A673 (cell line): ENCODE data around the gene UPP1. TPM values are rescaled to one million over a fixed set of nuclear protein-coding genes. Genes with fewer than 3 reads are reported as not detected.

ENCODE experiments used
- BruUV-seq: library from RNA; stranded (reverse); fragments of 400-500 nt; replicated peaks from 2 replicates; lab custom pipeline; 2021; lab: Mats Ljungman, UMichigan
- CTCF ChIA-PET: fragments of 300-600 bp; sonication (Branson Sonifier 250); formaldehyde crosslinking; loops from one replicate; lab custom pipeline; 2022; ENCODE audit warnings: antibody characterized with exemption; lab: Charles Lee
- POLR2A ChIA-PET: fragments of 300-600 bp; sonication (Branson Sonifier 250); formaldehyde crosslinking; loops from one replicate; lab custom pipeline; 2022; ENCODE audit warnings: antibody characterized with exemption; ENCODE audit not compliant: low non-redundant PET; lab: Charles Lee
- DNase-seq: peaks from one replicate; pipeline ENCODE4 v3.0.0-alpha.2; 2015; ENCODE audit warnings: low spot score
- H3K27ac ChIP-seq: fragments of 200-600 bp; sonication (generic); 2 replicates; pipeline ENCODE4 v1.5.1; 2016; ENCODE audit warnings: mixed run types, low read depth, mild to moderate bottlenecking, mixed read lengths, antibody characterized with exemption, low read length; ENCODE audit not compliant: poor library complexity, severe bottlenecking
- H3K27me3 ChIP-seq: fragments of 200-600 bp; sonication (generic); replicated peaks from 2 replicates; pipeline ENCODE4 v1.6.1; 2017; ENCODE audit warnings: mixed run types, low read depth, mild to moderate bottlenecking, mixed read lengths, antibody characterized with exemption, low read length; ENCODE audit not compliant: insufficient read depth, poor library complexity
- H3K36me3 ChIP-seq: fragments of 200-600 bp; sonication (generic); 2 replicates; pipeline ENCODE4 v1.6.1; 2016; ENCODE audit warnings: mixed run types, mild to moderate bottlenecking, mixed read lengths, antibody characterized with exemption, low read length; ENCODE audit not compliant: insufficient read depth, poor library complexity, severe bottlenecking
- H3K4me1 ChIP-seq: fragments of 200-600 bp; sonication (generic); 2 replicates; pipeline ENCODE4 v1.6.1; 2017; ENCODE audit warnings: mixed run types, mild to moderate bottlenecking, mixed read lengths, antibody characterized with exemption, low read length; ENCODE audit not compliant: insufficient read depth, poor library complexity, severe bottlenecking
- H3K4me3 ChIP-seq: fragments of 200-600 bp; sonication (generic); 2 replicates; pipeline ENCODE4 v1.5.1; 2016; ENCODE audit warnings: low read depth, mixed run types, mild to moderate bottlenecking, mixed read lengths, low read length; ENCODE audit not compliant: poor library complexity, severe bottlenecking
- H3K9me3 ChIP-seq: fragments of 200-600 bp; sonication (generic); 2 replicates; pipeline ENCODE4 v1.6.1; 2016; ENCODE audit warnings: mixed run types, low read depth, mild to moderate bottlenecking, mixed read lengths, antibody characterized with exemption, low read length; ENCODE audit not compliant: poor library complexity, severe bottlenecking
- CTCF ChIP-seq: fragments of 300-800, 200-600 bp; sonication (generic); conservative IDR thresholded peaks from 2 replicates; pipeline ENCODE4 v1.5.1; 2017; ENCODE audit warnings: low read depth, mild to moderate bottlenecking, antibody characterized with exemption, low read length, moderate library complexity, mixed read lengths
- EZH2 ChIP-seq: fragments of 200-600 bp; sonication (generic); IDR thresholded peaks from 2 replicates; pipeline ENCODE4 v1.6.1; 2017; ENCODE audit warnings: borderline replicate concordance, low read depth, mild to moderate bottlenecking, mixed read lengths, antibody characterized with exemption, low read length; ENCODE audit not compliant: poor library complexity, severe bottlenecking
- intact Hi-C: fragments of 100-400 bp; cut with micrococcal nuclease; formaldehyde crosslinking; loops from one replicate; pipeline ENCODE4 v1.10.0; 2022; ENCODE audit not compliant: unreplicated experiment
- total RNA-seq: library from RNA; stranded (reverse); gene quantifications from 2 replicates; pipeline ENCODE4 v1.2.3, GENCODE V29; 2021

UPP1 gene
- total RNA-seq, 1 experiment from 2014 or later, result 5.5 TPM

- no peaks in the 10 kb centered on the region for H3K4me1 ChIP-seq
- intact Hi-C loops, result no loop called here
- no peak for TF ChIP-seq CTCF
- no peak for TF ChIP-seq EZH2
- CTCF ChIA-PET, result no interaction called here
- H3K9me3 ChIP-seq, result peaks cover 6% of the 10 kb centered on the region
- H3K36me3 ChIP-seq, result no peaks in the 10 kb centered on the region
- no peak overlapping the region for H3K27ac ChIP-seq
- H3K27me3 ChIP-seq, result no peaks in the 10 kb centered on the region
- POLR2A ChIA-PET, result no interaction called here
- no peak for DNase-seq
- H3K4me3 ChIP-seq, result no peak overlapping the region
- BruUV-seq, result no TSS peak
Observed at GRCh38 chr7:48059706-48060105, 29.4 kb upstream of the UPP1 start.

DNA sequence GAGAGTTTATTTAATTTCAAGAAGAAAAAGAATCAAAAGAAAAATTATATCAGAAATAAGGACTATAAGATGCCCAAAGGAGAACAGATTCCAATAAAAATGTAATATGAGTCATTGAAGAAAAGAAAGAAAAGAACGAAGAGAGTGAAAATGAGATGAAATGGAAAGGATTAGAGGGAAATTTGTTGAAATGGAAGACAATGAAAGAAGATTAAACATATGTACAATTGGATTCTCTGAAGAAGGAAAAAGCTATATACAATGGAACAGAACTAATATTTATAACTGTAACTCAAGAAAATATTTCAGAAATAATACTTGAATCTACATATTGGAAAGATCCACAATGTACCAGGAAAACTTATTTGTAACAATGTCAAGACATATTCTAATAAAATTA, 25.1 kb upstream of the UPP1 start:
- Histone ChIP-seq H3K4me1 (no peaks in the 10 kb centered on the region), H3K36me3 (no peaks in the 10 kb centered on the region), H3K27me3 (no peaks in the 10 kb centered on the region), H3K9me3 (no peaks in the 10 kb centered on the region), H3K4me3 (no peak overlapping the region), H3K27ac (no peak overlapping the region)
- no peak for TF ChIP-seq CTCF
- TF ChIP-seq EZH2, result no peak
- POLR2A ChIA-PET, result no interaction called here
- CTCF ChIA-PET, result no interaction called here
- no peak for DNase-seq
- no TSS peak for BruUV-seq
- intact Hi-C loops, result no loop called here

GRCh38 chr7:48067475-48067874, 21.6 kb upstream of the UPP1 start:
- intact Hi-C loops, result no loop called here
- Histone ChIP-seq H3K9me3 (no peaks in the 10 kb centered on the region), H3K27me3 (no peaks in the 10 kb centered on the region), H3K27ac (no peak overlapping the region), H3K36me3 (no peaks in the 10 kb centered on the region), H3K4me3 (no peak overlapping the region), H3K4me1 (no peaks in the 10 kb centered on the region)
- TF ChIP-seq EZH2, result no peak
- no peak for TF ChIP-seq CTCF
- no peak for DNase-seq
- CTCF ChIA-PET, result no interaction called here
- POLR2A ChIA-PET, result no interaction called here
- BruUV-seq, result no TSS peak
